ENCODE results near the gene GZMH.
"Not testable (repeated sequence)": the region's sequence is repeated elsewhere in the genome, so short reads cannot be mapped to it uniquely, and the experiment has no call there.

Gene GZMH, protein sequence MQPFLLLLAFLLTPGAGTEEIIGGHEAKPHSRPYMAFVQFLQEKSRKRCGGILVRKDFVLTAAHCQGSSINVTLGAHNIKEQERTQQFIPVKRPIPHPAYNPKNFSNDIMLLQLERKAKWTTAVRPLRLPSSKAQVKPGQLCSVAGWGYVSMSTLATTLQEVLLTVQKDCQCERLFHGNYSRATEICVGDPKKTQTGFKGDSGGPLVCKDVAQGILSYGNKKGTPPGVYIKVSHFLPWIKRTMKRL

GRCh38 chr14:24609655-24610344, at the start of gene GZMH:
TSS of gene GZMH (minus strand) at chr14:24609685. CDS start at chr14:24609613, 72 bp downstream.
- DNase-seq = no peak

- DNase-seq = not testable (repeated sequence)
These were observed 38.9 kb upstream of the GZMH start for GRCh38 chr14:24648361-24648760.

GRCh38 chr14:24639905-24640304, 30.4 kb upstream of the GZMH start:
- DNase-seq = no peak

DNA sequence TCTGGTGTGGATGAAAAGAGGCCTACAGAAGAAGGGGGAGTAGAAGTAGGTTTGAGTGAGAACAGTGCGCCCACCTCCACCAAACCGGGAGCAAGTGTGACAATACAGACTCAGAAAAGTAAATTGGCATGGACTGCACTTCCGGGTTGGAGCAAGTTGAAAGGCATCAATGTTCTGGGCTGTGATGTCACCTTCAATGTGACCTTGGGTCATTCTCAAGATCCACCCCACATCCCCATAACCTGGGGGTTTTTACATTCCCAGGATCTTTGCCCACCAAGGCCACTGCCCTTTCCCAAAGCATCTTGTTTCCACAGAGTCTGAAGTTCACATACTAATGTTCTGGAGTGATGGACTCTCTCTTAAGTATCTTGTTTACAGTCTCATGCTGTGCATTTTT, 29.8 kb upstream of the GZMH start:
- no peak for DNase-seq

- peak in 1 of 4 experiments; percentile 5 for DNase-seq
These were observed 24.7 kb upstream of the GZMH start, which contains the start of gene GZMB for GRCh38 chr14:24634158-24634557. TSS of gene GZMB (minus strand) at chr14:24634190. CDS start at chr14:24634160, 30 bp downstream.

GRCh38 chr14:24633353-24633752, 23.9 kb upstream of the GZMH start:
- DNase-seq = no peak

- DNase-seq = no peak
These were observed 23.3 kb upstream of the GZMH start for GRCh38 chr14:24632761-24633160.

- no peak for DNase-seq
These were observed 22.9 kb upstream of the GZMH start for GRCh38 chr14:24632336-24632735.

DNA sequence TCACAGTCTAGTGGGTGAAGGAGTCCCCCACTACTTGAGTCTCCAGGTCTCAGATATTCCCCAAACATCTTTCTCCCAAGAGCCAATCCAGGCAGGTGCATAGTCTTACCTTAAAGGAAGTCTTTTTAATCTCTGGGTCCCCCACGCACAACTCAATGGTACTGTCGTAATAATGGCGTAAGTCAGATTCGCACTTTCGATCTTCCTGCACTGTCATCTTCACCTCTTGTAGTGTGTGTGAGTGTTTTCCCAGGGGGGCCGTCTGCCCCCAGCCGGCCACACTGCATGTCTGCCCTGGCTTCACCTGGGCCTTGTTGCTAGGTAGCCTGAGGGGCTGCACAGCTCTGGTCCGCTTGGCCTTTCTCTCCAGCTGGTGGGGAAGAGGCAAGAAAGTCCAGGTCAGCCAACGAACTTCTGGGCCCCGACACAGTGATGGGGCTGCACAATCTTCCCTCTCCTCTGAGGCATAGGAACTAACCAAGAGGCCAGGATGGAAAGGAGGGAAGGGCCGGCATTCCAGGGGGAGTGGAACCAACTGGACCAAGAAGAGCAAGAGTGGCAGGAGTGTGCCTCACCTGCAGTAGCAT, 22.4 kb upstream of the GZMH start:
- DNase-seq = no peak

DNA sequence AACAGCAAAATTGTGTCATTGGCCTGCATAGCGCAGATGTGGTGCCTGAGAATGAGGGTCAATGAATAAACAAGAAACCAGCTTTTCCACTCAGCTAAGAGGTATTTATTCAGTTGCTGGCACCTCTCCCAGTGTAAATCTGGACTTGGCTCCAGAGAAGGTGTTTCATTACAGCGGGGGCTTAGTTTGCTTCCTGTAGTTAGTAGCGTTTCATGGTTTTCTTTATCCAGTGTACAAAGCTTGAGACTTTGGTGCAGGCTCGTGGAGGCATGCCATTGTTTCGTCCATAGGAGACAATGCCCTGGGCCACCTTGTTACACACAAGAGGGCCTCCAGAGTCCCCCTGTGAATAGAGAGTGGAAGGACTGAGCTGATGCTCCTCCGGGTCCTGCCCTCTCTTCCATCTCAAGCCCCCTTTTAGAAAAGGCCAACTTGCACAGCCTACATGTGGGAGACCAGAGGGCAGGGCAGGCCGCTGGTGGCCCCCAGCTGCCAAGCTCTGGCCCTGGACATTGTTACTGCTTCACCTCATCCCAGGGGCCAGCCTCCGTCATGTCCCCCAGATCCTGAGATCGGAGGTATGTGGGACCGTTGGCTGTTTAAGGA, 21.5 kb upstream of the GZMH start:
- DNase-seq = no peak

- no peak for DNase-seq
These were observed 20.8 kb upstream of the GZMH start for GRCh38 chr14:24630087-24630871.

DNA sequence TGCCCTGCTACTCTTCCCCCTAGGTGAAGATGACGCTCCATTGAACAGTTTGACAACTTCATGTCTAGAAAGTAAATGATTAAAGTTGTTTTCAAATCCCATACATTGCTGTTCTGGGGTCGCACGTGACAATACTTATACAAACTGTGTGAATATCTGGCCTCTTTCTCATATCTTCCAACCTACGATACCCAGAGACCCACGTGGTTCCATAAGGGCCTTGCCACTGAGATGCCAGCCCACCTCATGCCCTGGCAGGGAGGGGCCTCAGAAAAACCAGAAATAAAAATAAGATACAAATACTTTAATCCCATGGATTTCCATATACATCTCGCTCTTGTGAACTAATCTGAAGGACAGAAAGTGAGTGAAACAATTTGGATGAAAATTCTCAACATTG, 20.0 kb upstream of the GZMH start:
- no peak for DNase-seq

GRCh38 chr14:24613747-24614146, 4.3 kb upstream of the GZMH start:
- DNase-seq = no peak

DNA sequence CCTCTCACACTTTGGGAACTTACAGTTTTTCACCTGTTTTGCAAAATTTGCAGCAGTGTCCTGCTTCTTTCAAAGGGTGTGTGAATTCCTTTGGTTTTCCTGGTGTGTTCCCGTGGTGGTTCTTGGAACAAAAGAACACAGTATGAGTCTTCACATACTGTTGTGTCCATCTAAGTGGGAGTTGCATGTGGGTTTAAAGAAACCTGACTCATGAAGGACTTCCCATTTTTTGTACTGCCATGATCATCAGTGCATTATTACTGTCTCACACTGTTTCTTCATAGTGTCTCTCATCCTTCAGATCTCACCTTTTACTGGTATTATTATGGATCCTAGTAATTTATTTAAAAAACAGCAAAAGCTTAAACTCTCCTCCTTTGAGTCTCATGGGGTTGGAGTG, 3.8 kb upstream of the GZMH start:
- no peak for DNase-seq

DNA sequence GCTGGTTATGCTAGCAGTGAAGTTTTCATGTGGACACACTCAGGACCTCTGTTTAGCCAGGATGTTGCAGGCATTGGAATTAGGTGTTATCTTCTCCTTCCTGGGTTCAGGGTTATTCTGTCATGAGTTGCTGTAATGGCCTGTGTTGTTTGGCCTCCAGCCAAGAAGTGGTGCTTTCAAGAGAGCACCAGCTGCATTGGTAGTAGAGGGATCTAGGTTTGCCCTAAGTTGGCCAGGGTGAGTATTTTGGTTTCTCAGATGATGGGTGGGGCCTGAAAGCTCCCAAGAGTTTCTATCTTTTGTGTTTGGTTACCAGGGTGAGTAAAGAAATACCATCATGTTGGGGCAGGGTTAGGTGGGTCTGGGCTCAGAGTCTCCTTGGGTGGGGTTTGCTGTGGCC, 2.7 kb upstream of the GZMH start:
- DNase-seq = no peak

- DNase-seq = no peak
These were observed 1.6 kb downstream of the GZMH start for GRCh38 chr14:24607635-24608514.

- DNase-seq = no peak
These were observed 2.4 kb downstream of the GZMH start for GRCh38 chr14:24607081-24607480.

DNA sequence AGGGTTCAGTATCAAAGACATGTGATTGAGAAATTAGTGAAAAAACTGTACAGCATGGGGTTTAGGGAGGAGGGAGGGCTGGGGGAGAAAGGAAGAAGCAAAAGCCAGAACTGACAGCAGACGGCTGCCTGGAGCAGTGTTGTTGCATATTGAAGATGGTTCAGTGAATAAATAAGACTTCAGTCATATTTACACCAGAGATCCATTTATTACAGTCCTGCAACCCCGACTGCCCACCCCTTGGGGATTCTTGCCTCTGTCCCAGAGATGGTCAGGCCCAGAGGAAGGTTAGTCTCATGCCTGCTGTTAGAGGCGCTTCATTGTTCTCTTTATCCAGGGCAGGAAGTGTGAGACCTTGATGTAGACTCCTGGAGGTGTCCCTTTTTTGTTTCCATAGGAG, 3.2 kb downstream of the GZMH start:
- DNase-seq = no peak

- DNase-seq = peak; percentile 9 to 58 (median 24)
These were observed 3.9 kb downstream of the GZMH start for GRCh38 chr14:24605435-24606190.

DNA sequence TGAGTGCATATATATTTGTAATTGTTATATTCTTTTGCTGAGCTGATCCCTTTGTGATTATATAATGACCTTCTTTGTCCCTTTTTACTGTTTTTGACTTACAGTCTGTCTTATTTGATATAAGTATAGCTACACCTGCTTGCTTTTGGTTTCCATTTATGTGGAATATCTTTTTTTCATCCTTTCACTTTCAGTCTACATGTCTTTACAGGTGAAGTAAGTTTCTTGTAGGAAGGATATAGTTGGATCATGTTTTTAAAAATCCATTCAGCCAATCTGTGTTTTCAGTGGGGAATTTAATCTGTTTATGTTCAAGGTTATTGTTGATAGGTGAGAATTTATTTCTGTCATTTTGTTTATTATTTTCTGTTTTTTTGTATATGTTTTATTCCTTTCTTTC, 12.1 kb downstream of the GZMH start:
- no peak for DNase-seq

All from activated CD4-positive, CD25-positive, alpha-beta regulatory T cell (primary cell).